Stimulated activated naive CD8-positive, alpha-beta T cell treated with anti-CD3 and anti-CD28 coated beads, Interleukin-15, Interleukin-2, amounts not matched to agents 100 U/mL and 50 U/mL, for 24 hours (primary cell): ENCODE data around the gene SAMD3.
"Not testable (repeated sequence)": the region's sequence is repeated elsewhere in the genome, so short reads cannot be mapped to it uniquely, and the experiment has no call there.

Experiments
- ATAC-seq: fragments of 150-1000 bp; cut with Tn5 transposase; one replicate; pipeline ENCODE4 v1.10.0; 2021
- DNase-seq: peaks from one replicate; pipeline ENCODE4 v3.0.0; 2021

SAMD3 gene

GRCh38 chr6:130173377-130174004 is 49.3 kb downstream of the SAMD3 start:
- DNase-seq, result not testable (repeated sequence)

GRCh38 chr6:130170160-130170559 is 52.6 kb downstream of the SAMD3 start:
- DNase-seq, ATAC-seq: not testable (repeated sequence)

More at GRCh38 chr6:130173377-130174004, 49.3 kb downstream of the SAMD3 start:
- not testable (repeated sequence) for ATAC-seq

- ATAC-seq (no peak), DNase-seq (no peak)
These were observed 55.1 kb downstream of the SAMD3 start for GRCh38 chr6:130167655-130168054.

GRCh38 chr6:130164251-130164650 is 58.5 kb downstream of the SAMD3 start:
- ATAC-seq (no peak), DNase-seq (no peak)

GRCh38 chr6:130163266-130163665 is 59.5 kb downstream of the SAMD3 start:
- ATAC-seq, result no peak
- DNase-seq, result no peak

- no peak for ATAC-seq
- no peak for DNase-seq
These were observed 60.3 kb downstream of the SAMD3 start for GRCh38 chr6:130162421-130162820.

GRCh38 chr6:130161683-130162404 is 60.9 kb downstream of the SAMD3 start:
- ATAC-seq, result no peak

GRCh38 chr6:130159956-130160355 is 62.8 kb downstream of the SAMD3 start:
- ATAC-seq (no peak), DNase-seq (no peak)

More at GRCh38 chr6:130161683-130162404, 60.9 kb downstream of the SAMD3 start:
- DNase-seq, result no peak

GRCh38 chr6:130158548-130158947 is 64.2 kb downstream of the SAMD3 start:
- DNase-seq, result no peak
- ATAC-seq, result no peak

GRCh38 chr6:130158056-130158455 is 64.7 kb downstream of the SAMD3 start:
- ATAC-seq (no peak), DNase-seq (no peak)

GRCh38 chr6:130156908-130157307 is 65.8 kb downstream of the SAMD3 start:
- DNase-seq (no peak), ATAC-seq (no peak)

- no peak for ATAC-seq
These were observed 69.7 kb downstream of the SAMD3 start for GRCh38 chr6:130152908-130153510.

GRCh38 chr6:130150906-130151305 is 71.8 kb downstream of the SAMD3 start:
- DNase-seq (no peak), ATAC-seq (no peak)

More at GRCh38 chr6:130152908-130153510, 69.7 kb downstream of the SAMD3 start:
- no peak for DNase-seq

GRCh38 chr6:130149016-130149415 is 73.7 kb downstream of the SAMD3 start:
- not testable (repeated sequence) for ATAC-seq, DNase-seq

- no peak for ATAC-seq
- DNase-seq, result no peak
These were observed 74.6 kb downstream of the SAMD3 start for GRCh38 chr6:130148181-130148580.

- ATAC-seq (no peak), DNase-seq (no peak)
These were observed 75.6 kb downstream of the SAMD3 start for GRCh38 chr6:130147111-130147510.

- DNase-seq, result no peak
- ATAC-seq, result no peak
These were observed 79.0 kb downstream of the SAMD3 start for GRCh38 chr6:130143709-130144108.

GRCh38 chr6:130140084-130140483 is 82.7 kb downstream of the SAMD3 start:
- ATAC-seq, result no peak

GRCh38 chr6:130138909-130139242 is 83.9 kb downstream of the SAMD3 start:
- DNase-seq (no peak), ATAC-seq (no peak)

More at GRCh38 chr6:130140084-130140483, 82.7 kb downstream of the SAMD3 start:
- DNase-seq, result no peak

GRCh38 chr6:130138116-130138908 is 84.4 kb downstream of the SAMD3 start:
- DNase-seq, result no peak
- ATAC-seq, result peak; percentile 48

- DNase-seq (no peak), ATAC-seq (no peak)
These were observed 86.0 kb downstream of the SAMD3 start for GRCh38 chr6:130136798-130137197.

GRCh38 chr6:130134582-130134981 is 88.2 kb downstream of the SAMD3 start:
- ATAC-seq, result peak; percentile 22
- DNase-seq, result no peak
